Measurements from ENCODE around the gene INTS11.

The INTS11 gene

GRCh38 chr1:1294250-1294890, 30.1 kb downstream of the INTS11 start:
- ChIA-PET CTCF (no interaction called here), POLR2A (interaction anchor here (1.0 kb wide), 1 partner anchor 21 kb away, joined by 3 read pairs; the partner anchor contains the start of gene UBE2J2)
- no peak for TF ChIP-seq FOXM1 (IDR thresholded peaks at IDR 0.05; ENCODE audit: borderline replicate concordance)
- TF ChIP-seq CTBP1 (IDR thresholded peaks at IDR 0.05; ENCODE audit: borderline replicate concordance), result no peak
- no peak for TF ChIP-seq ZNF384 (IDR thresholded peaks at IDR 0.05)
- TF ChIP-seq SP1 (IDR thresholded peaks at IDR 0.05), result no peak
- TF ChIP-seq PKNOX1 (IDR thresholded peaks at IDR 0.05), result no peak
- no peak for TF ChIP-seq FOXA1 (IDR thresholded peaks at IDR 0.05)
- no peak for TF ChIP-seq ELF4 (IDR thresholded peaks at IDR 0.05)
- no peak for TF ChIP-seq NFRKB (IDR thresholded peaks at IDR 0.05)
- DNase-seq (ENCODE audit: extremely low spot score), result no peak

GRCh38 chr1:1293263-1294249, 30.9 kb downstream of the INTS11 start:
- TF ChIP-seq L3MBTL2 (conservative IDR thresholded peaks at IDR 0.05), result no peak
- no peak for TF ChIP-seq TARDBP (IDR thresholded peaks at IDR 0.05)
- no peak for TF ChIP-seq ELF4 (IDR thresholded peaks at IDR 0.05)
- no peak for TF ChIP-seq ZNF384 (IDR thresholded peaks at IDR 0.05)
- no peak for TF ChIP-seq HDGF (IDR thresholded peaks at IDR 0.05; ENCODE audit: borderline replicate concordance)
- no peak for TF ChIP-seq SUZ12 (IDR thresholded peaks at IDR 0.05)
- TF ChIP-seq BHLHE40 (IDR thresholded peaks at IDR 0.05; ENCODE audit: borderline replicate concordance), result no peak
- TF ChIP-seq FOXK2 (IDR thresholded peaks at IDR 0.05), result no peak
- TF ChIP-seq SP1 (IDR thresholded peaks at IDR 0.05), result no peak
- TF ChIP-seq CTBP1 (IDR thresholded peaks at IDR 0.05; ENCODE audit: borderline replicate concordance), result no peak
- no peak for TF ChIP-seq FOXM1 (IDR thresholded peaks at IDR 0.05; ENCODE audit: borderline replicate concordance)
- no peak for TF ChIP-seq LEF1 (IDR thresholded peaks at IDR 0.05; ENCODE audit: borderline replicate concordance)
- no peak for TF ChIP-seq FOXA1 (IDR thresholded peaks at IDR 0.05)
- POLR2A ChIA-PET, result no interaction called here
- CTCF ChIA-PET, result no interaction called here
- DNase-seq (ENCODE audit: extremely low spot score), result no peak

GRCh38 chr1:1292851-1293250, 31.6 kb downstream of the INTS11 start:
- ChIA-PET CTCF (interaction anchor here (0.6 to 2.4 kb wide), 2 partner anchors 10 to 171 kb away, joined by 3 to 9 read pairs; no protein-coding TSS in a partner anchor), POLR2A (interaction anchor here (1.2 kb wide), 1 partner anchor 20 kb away, joined by 3 read pairs; the partner anchor contains the start of gene UBE2J2)
- no peak for DNase-seq (ENCODE audit: extremely low spot score)

GRCh38 chr1:1292442-1292779, 32.0 kb downstream of the INTS11 start:
- ChIA-PET CTCF (interaction anchor here (0.6 to 2.4 kb wide), 6 partner anchors 8 to 172 kb away, joined by 3 to 9 read pairs (median 3); no protein-coding TSS in a partner anchor), POLR2A (interaction anchor here (1.2 to 1.5 kb wide), 2 partner anchors 9 to 19 kb away, joined by 3 read pairs; partner anchors contain the start of gene UBE2J2)
- TF ChIP-seq SP1 (IDR thresholded peaks at IDR 0.05) (no peak), L3MBTL2 (conservative IDR thresholded peaks at IDR 0.05) (no peak), FOXM1 (IDR thresholded peaks at IDR 0.05; ENCODE audit: borderline replicate concordance) (no peak), FOXA1 (IDR thresholded peaks at IDR 0.05) (no peak), BHLHE40 (IDR thresholded peaks at IDR 0.05; ENCODE audit: borderline replicate concordance) (no peak), TARDBP (IDR thresholded peaks at IDR 0.05) (no peak), ZNF384 (IDR thresholded peaks at IDR 0.05) (no peak), NFRKB (IDR thresholded peaks at IDR 0.05) (no peak), ARNT (IDR thresholded peaks at IDR 0.05) (no peak), LEF1 (IDR thresholded peaks at IDR 0.05; ENCODE audit: borderline replicate concordance) (no peak), PKNOX1 (IDR thresholded peaks at IDR 0.05) (no peak), HDGF (IDR thresholded peaks at IDR 0.05; ENCODE audit: borderline replicate concordance) (no peak)
- no peak for DNase-seq (ENCODE audit: extremely low spot score)

More at GRCh38 chr1:1292851-1293250, 31.6 kb downstream of the INTS11 start:
- TF ChIP-seq FOXK2 (IDR thresholded peaks at IDR 0.05) (no peak), TARDBP (IDR thresholded peaks at IDR 0.05) (no peak), NFRKB (IDR thresholded peaks at IDR 0.05) (no peak), CTBP1 (IDR thresholded peaks at IDR 0.05; ENCODE audit: borderline replicate concordance) (no peak), SUZ12 (IDR thresholded peaks at IDR 0.05) (no peak), SP1 (IDR thresholded peaks at IDR 0.05) (no peak)

DNA sequence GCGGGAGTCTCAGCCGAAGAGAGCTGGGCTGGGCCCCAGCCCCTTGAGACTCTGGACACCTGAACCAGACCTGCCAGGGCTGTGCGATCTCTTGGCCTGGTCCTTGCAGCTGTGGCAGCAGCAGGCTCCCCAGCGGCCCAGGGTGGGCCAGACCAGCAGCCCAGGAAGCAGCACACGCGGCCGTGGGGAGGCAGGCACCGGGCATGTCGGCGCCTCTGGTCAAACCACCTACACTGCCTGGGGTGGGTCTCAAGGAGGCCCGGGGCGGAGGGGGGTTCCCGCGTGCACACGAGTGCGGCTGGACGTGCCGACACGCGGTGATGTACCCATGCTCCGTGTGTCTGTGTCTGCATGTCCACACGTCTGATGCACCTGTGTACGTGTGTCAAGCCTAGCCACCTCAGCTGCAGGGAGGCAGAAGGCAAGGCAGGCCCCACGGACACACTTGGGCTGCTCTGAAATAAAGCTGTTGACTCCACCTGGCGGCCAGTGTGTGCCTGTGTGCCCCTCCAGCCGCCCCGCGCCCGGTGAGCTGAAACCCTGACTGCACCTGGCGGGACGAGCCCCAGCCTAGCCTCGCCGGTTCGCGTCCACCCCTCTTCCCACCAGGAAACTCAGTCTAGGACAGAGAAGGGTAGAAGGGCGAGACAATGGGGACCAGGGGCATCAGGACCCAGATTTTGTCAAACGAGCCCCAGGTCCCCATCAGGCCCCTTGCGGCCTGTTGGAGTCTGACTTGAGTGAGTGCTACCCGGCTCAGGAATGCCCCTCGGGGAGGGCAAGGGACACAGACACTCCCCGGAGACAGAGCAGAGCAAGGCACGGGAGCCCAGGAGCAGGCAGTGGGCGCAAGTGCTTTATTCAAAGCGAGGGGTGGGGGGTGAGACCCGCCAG, 32.7 kb downstream of the INTS11 start:
- peak; percentile 75 for DNase-seq (ENCODE audit: extremely low spot score)
- no peak for TF ChIP-seq LEF1 (IDR thresholded peaks at IDR 0.05; ENCODE audit: borderline replicate concordance)
- peak; percentile 85; the same call in 1 of the 2 replicates for TF ChIP-seq HDGF (IDR thresholded peaks at IDR 0.05; ENCODE audit: borderline replicate concordance)
- CTCF ChIA-PET, result interaction anchor here (0.6 to 2.4 kb wide), 8 partner anchors 9 to 171 kb away, joined by 3 to 9 read pairs (median 3); no protein-coding TSS in a partner anchor
- POLR2A ChIA-PET, result interaction anchor here (1.0 to 1.5 kb wide), 3 partner anchors 9 to 19 kb away, joined by 3 to 4 read pairs (median 3); partner anchors contain the start of gene UBE2J2

Data from HEK293T (cell line).